ENCODE data around the gene FBXW7. TPM values are rescaled to one million over a fixed set of nuclear protein-coding genes. Genes with fewer than 3 reads are reported as not detected.

The FBXW7 gene
- total and polyA plus RNA-seq, 2 donors: 27.2 to 114 TPM

GRCh38 chr4:152460488-152460887 is 75.4 kb downstream of the FBXW7 start:
- H3K4me1 ChIP-seq (ENCODE audit: control insufficient read depth in 2 of 2, insufficient read depth in 2 of 2, low read length in 2 of 2): peaks cover 0 to 6% of the 10 kb centered on the region in 2 donors
- no peak for DNase-seq (ENCODE audit: low read depth in 6 of 9, low spot score in 9 of 9)
- no peaks in the 10 kb centered on the region for H3K27me3 ChIP-seq (ENCODE audit: control insufficient read depth in 2 of 2, insufficient read depth in 1 of 2, low read length in 1 of 2)
- H3K27ac ChIP-seq (ENCODE audit: low read depth in 1 of 2, low read length in 1 of 2): no peak overlapping the region
- no peaks in the 10 kb centered on the region for H3K36me3 ChIP-seq (ENCODE audit: control insufficient read depth in 2 of 2, insufficient read depth in 2 of 2, low read length in 1 of 2)
- WGBS: 90% methylated on average over 1 of the region's 1 CpG
- no peak overlapping the region for H3K4me3 ChIP-seq (ENCODE audit: low read length in 2 of 2)
- no peaks in the 10 kb centered on the region for H3K9me3 ChIP-seq (ENCODE audit: control insufficient read depth in 2 of 2, insufficient read depth in 1 of 2, low read length in 1 of 2)

DNA sequence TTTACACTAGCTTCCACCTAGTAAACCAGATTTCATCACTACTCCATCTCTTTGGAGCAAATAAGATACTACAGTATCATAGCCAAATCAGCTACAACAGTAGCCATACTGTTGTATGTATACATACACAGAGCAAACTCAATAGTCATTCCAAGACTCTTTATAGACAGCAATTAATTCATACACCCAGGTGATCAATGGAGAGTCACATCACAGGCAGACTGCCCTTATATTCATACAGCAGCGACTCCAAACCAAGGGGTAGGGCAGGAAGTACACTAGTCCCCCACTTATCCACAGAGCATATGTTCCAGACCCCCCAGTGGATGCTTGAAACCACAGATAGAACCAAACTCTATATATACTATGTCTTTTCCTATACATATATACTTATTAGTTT is 76.6 kb downstream of the FBXW7 start:
- 48% methylated on average over 1 of the region's 1 CpG for WGBS
- H3K27ac ChIP-seq (ENCODE audit: low read depth in 1 of 2, low read length in 1 of 2): no peak overlapping the region
- no peaks in the 10 kb centered on the region for H3K36me3 ChIP-seq (ENCODE audit: control insufficient read depth in 2 of 2, insufficient read depth in 2 of 2, low read length in 1 of 2)
- H3K4me3 ChIP-seq (ENCODE audit: low read length in 2 of 2): no peak overlapping the region
- no peak for DNase-seq (ENCODE audit: low read depth in 6 of 9, low spot score in 9 of 9)
- H3K4me1 ChIP-seq (ENCODE audit: control insufficient read depth in 2 of 2, insufficient read depth in 2 of 2, low read length in 2 of 2): peaks cover 0 to 6% of the 10 kb centered on the region in 2 donors
- no peaks in the 10 kb centered on the region for H3K9me3 ChIP-seq (ENCODE audit: control insufficient read depth in 2 of 2, insufficient read depth in 1 of 2, low read length in 1 of 2)
- H3K27me3 ChIP-seq (ENCODE audit: control insufficient read depth in 2 of 2, insufficient read depth in 1 of 2, low read length in 1 of 2): no peaks in the 10 kb centered on the region

GRCh38 chr4:152458801-152459302 is 77.0 kb downstream of the FBXW7 start:
- Histone ChIP-seq H3K27ac (ENCODE audit: low read depth in 1 of 2, low read length in 1 of 2) (no peak overlapping the region), H3K9me3 (ENCODE audit: control insufficient read depth in 2 of 2, insufficient read depth in 1 of 2, low read length in 1 of 2) (no peaks in the 10 kb centered on the region), H3K27me3 (ENCODE audit: control insufficient read depth in 2 of 2, insufficient read depth in 1 of 2, low read length in 1 of 2) (no peaks in the 10 kb centered on the region), H3K4me1 (ENCODE audit: control insufficient read depth in 2 of 2, insufficient read depth in 2 of 2, low read length in 2 of 2) (peaks cover 0 to 6% of the 10 kb centered on the region in 2 donors), H3K4me3 (ENCODE audit: low read length in 2 of 2) (no peak overlapping the region), H3K36me3 (ENCODE audit: control insufficient read depth in 2 of 2, insufficient read depth in 2 of 2, low read length in 1 of 2) (no peaks in the 10 kb centered on the region)
- WGBS: 85% methylated on average over 1 of the region's 1 CpG
- no peak for DNase-seq (ENCODE audit: low read depth in 6 of 9, low spot score in 9 of 9)

DNA sequence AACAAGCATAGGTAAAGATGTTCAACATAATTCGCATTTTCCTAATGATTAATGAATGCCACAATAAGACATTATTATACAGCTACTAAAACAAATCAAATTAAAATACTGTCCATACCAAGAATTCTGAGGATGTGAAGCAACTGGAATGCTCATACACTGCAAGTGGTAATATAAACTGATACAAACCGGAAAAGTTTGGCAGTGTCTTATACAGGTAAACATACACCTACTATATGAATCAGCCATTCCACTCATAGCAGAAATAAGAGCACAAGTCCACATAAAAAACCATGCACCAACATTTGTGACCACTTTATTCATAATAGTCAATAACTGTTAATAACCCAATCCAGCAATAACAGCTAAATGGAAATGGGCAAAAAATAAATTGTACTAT is 79.3 kb downstream of the FBXW7 start:
- H3K9me3 ChIP-seq (ENCODE audit: control insufficient read depth in 2 of 2, insufficient read depth in 1 of 2, low read length in 1 of 2): no peaks in the 10 kb centered on the region
- H3K36me3 ChIP-seq (ENCODE audit: control insufficient read depth in 2 of 2, insufficient read depth in 2 of 2, low read length in 1 of 2): no peaks in the 10 kb centered on the region
- no peak for DNase-seq (ENCODE audit: low read depth in 6 of 9, low spot score in 9 of 9)
- H3K4me3 ChIP-seq (ENCODE audit: low read length in 2 of 2): no peak overlapping the region
- H3K27ac ChIP-seq (ENCODE audit: low read depth in 1 of 2, low read length in 1 of 2): no peak overlapping the region
- no peaks in the 10 kb centered on the region for H3K27me3 ChIP-seq (ENCODE audit: control insufficient read depth in 2 of 2, insufficient read depth in 1 of 2, low read length in 1 of 2)
- WGBS: over 99% methylated on average over 2 of the region's 2 CpGs
- H3K4me1 ChIP-seq (ENCODE audit: control insufficient read depth in 2 of 2, insufficient read depth in 2 of 2, low read length in 2 of 2): no peaks in the 10 kb centered on the region

GRCh38 chr4:152455311-152455710 is 80.6 kb downstream of the FBXW7 start:
- no peaks in the 10 kb centered on the region for H3K27me3 ChIP-seq (ENCODE audit: control insufficient read depth in 2 of 2, insufficient read depth in 1 of 2, low read length in 1 of 2)
- 77% methylated on average over 2 of the region's 2 CpGs for WGBS
- no peak overlapping the region for H3K27ac ChIP-seq (ENCODE audit: low read depth in 1 of 2, low read length in 1 of 2)
- no peaks in the 10 kb centered on the region for H3K4me1 ChIP-seq (ENCODE audit: control insufficient read depth in 2 of 2, insufficient read depth in 2 of 2, low read length in 2 of 2)
- H3K9me3 ChIP-seq (ENCODE audit: control insufficient read depth in 2 of 2, insufficient read depth in 1 of 2, low read length in 1 of 2): no peaks in the 10 kb centered on the region
- no peak overlapping the region for H3K4me3 ChIP-seq (ENCODE audit: low read length in 2 of 2)
- no peaks in the 10 kb centered on the region for H3K36me3 ChIP-seq (ENCODE audit: control insufficient read depth in 2 of 2, insufficient read depth in 2 of 2, low read length in 1 of 2)
- no peak for DNase-seq (ENCODE audit: low read depth in 6 of 9, low spot score in 9 of 9)

DNA sequence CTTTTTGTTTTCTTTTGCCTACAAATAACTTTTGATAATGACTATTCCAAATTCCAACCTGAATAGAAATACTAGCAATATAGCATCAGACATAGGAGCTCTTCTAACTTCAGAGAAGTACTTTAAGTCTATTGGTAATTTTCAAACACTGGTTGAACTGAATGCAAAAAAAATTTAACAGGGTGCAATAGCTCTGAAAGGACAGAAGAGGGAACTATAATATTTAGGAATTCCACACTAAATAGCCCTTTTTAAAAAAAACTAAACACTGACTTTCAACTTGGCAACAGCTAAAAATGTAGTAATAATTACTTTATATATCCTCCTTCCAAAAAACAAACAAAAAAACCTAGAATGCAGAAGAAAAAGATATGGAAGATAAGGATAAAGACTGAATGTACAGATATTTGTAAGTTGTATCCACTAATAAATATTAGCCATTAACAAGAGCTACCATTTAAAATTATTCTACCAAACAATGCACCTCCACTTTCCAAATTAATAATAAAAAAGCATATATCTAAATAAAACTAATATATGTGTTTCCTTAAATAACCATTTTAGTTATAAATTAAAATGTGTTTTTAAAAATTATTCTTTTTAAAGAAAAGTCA is 81.4 kb downstream of the FBXW7 start:
- Histone ChIP-seq H3K4me1 (ENCODE audit: control insufficient read depth in 2 of 2, insufficient read depth in 2 of 2, low read length in 2 of 2) (no peaks in the 10 kb centered on the region), H3K27ac (ENCODE audit: low read depth in 1 of 2, low read length in 1 of 2) (no peak overlapping the region), H3K27me3 (ENCODE audit: control insufficient read depth in 2 of 2, insufficient read depth in 1 of 2, low read length in 1 of 2) (no peaks in the 10 kb centered on the region), H3K36me3 (ENCODE audit: control insufficient read depth in 2 of 2, insufficient read depth in 2 of 2, low read length in 1 of 2) (no peaks in the 10 kb centered on the region), H3K4me3 (ENCODE audit: low read length in 2 of 2) (no peak overlapping the region), H3K9me3 (ENCODE audit: control insufficient read depth in 2 of 2, insufficient read depth in 1 of 2, low read length in 1 of 2) (no peaks in the 10 kb centered on the region)
- no peak for DNase-seq (ENCODE audit: low read depth in 6 of 9, low spot score in 9 of 9)

DNA sequence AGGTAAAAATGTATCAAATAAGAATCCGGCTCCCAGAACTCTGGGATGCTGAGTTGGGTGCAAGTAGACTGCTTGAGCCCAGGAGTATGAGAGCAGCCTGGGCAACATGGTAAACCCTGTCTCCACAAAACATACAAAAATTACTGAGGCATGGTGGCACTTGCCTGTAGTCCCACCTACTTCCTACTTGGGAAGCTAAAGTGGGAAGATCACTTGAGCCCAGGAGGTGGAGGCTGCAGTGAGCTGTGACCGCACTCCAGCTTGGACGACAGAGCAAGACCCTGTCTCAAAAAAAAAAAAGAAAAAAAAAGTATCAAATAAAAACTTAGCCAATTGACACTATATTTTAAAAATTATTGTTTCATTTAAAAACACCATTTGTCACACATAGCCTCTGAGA is 84.4 kb downstream of the FBXW7 start:
- no peaks in the 10 kb centered on the region for H3K9me3 ChIP-seq (ENCODE audit: control insufficient read depth in 2 of 2, insufficient read depth in 1 of 2, low read length in 1 of 2)
- H3K4me3 ChIP-seq (ENCODE audit: low read length in 2 of 2): no peak overlapping the region
- no peaks in the 10 kb centered on the region for H3K4me1 ChIP-seq (ENCODE audit: control insufficient read depth in 2 of 2, insufficient read depth in 2 of 2, low read length in 2 of 2)
- 98% methylated on average over 3 of the region's 3 CpGs for WGBS
- H3K27ac ChIP-seq (ENCODE audit: low read depth in 1 of 2, low read length in 1 of 2): no peak overlapping the region
- no peak for DNase-seq (ENCODE audit: low read depth in 6 of 9, low spot score in 9 of 9)
- no peaks in the 10 kb centered on the region for H3K36me3 ChIP-seq (ENCODE audit: control insufficient read depth in 2 of 2, insufficient read depth in 2 of 2, low read length in 1 of 2)
- no peaks in the 10 kb centered on the region for H3K27me3 ChIP-seq (ENCODE audit: control insufficient read depth in 2 of 2, insufficient read depth in 1 of 2, low read length in 1 of 2)

DNA sequence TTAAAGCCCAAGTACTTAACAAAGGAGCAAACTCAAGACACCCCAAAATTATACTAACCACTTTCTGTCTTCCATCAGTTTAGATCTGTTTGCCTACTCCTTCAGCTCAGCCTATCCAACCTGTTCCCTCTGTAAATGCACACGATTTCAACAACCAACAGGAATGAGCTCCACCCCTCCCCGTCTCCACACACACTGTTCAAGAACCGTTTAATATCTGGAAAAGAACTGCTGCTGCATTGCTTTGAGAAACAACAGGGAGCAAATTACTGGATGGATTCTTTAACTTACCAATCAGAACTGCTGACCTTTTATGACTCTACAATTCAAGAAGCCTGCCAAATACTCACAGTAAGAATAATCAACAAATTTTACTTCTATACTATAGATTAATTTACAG is 87.0 kb downstream of the FBXW7 start:
- Histone ChIP-seq H3K36me3 (ENCODE audit: control insufficient read depth in 2 of 2, insufficient read depth in 2 of 2, low read length in 1 of 2) (no peaks in the 10 kb centered on the region), H3K4me3 (ENCODE audit: low read length in 2 of 2) (no peak overlapping the region), H3K27me3 (ENCODE audit: control insufficient read depth in 2 of 2, insufficient read depth in 1 of 2, low read length in 1 of 2) (no peaks in the 10 kb centered on the region), H3K27ac (ENCODE audit: low read depth in 1 of 2, low read length in 1 of 2) (no peak overlapping the region), H3K9me3 (ENCODE audit: control insufficient read depth in 2 of 2, insufficient read depth in 1 of 2, low read length in 1 of 2) (no peaks in the 10 kb centered on the region), H3K4me1 (ENCODE audit: control insufficient read depth in 2 of 2, insufficient read depth in 2 of 2, low read length in 2 of 2) (no peaks in the 10 kb centered on the region)
- DNase-seq (ENCODE audit: low read depth in 6 of 9, low spot score in 9 of 9): no peak
- WGBS: 94% methylated on average over 3 of the region's 3 CpGs

GRCh38 chr4:152448038-152448707 is 87.7 kb downstream of the FBXW7 start:
- no peaks in the 10 kb centered on the region for H3K27me3 ChIP-seq (ENCODE audit: control insufficient read depth in 2 of 2, insufficient read depth in 1 of 2, low read length in 1 of 2)
- H3K27ac ChIP-seq (ENCODE audit: low read depth in 1 of 2, low read length in 1 of 2): no peak overlapping the region
- no peaks in the 10 kb centered on the region for H3K4me1 ChIP-seq (ENCODE audit: control insufficient read depth in 2 of 2, insufficient read depth in 2 of 2, low read length in 2 of 2)
- no peaks in the 10 kb centered on the region for H3K36me3 ChIP-seq (ENCODE audit: control insufficient read depth in 2 of 2, insufficient read depth in 2 of 2, low read length in 1 of 2)
- no peak overlapping the region for H3K4me3 ChIP-seq (ENCODE audit: low read length in 2 of 2)
- 97% methylated on average over 6 of the region's 6 CpGs for WGBS
- no peak for DNase-seq (ENCODE audit: low read depth in 6 of 9, low spot score in 9 of 9)
- H3K9me3 ChIP-seq (ENCODE audit: control insufficient read depth in 2 of 2, insufficient read depth in 1 of 2, low read length in 1 of 2): no peaks in the 10 kb centered on the region

All from thymus (tissue), 11 donors.